A549 (cell line): ENCODE measurements around the gene CGB7.

Experiments
- BHLHE40 ChIP-seq: IDR thresholded peaks from 2 replicates; pipeline ENCODE4 v1.6.1; 2012; ENCODE audit warnings: low read depth, low read length, inconsistent platforms
- CTCF ChIP-seq: fragments of >200 bp; sonication (Bioruptor Twin); formaldehyde crosslinking; IDR thresholded peaks from 3 replicates; pipeline ENCODE4 v1.5.1; 2016
- E2F6 ChIP-seq: IDR thresholded peaks from 2 replicates; pipeline ENCODE4 v1.6.1; 2012; ENCODE audit warnings: low read depth, borderline replicate concordance
- EP300 ChIP-seq, 2 experiments: fragments of >200 bp; sonication (Bioruptor Twin); formaldehyde crosslinking; IDR thresholded peaks; 2 replicates in 1 of 2; 3 replicates in 1 of 2; pipeline ENCODE4 v1.6.1; 2016 to 2017
- JUNB ChIP-seq: fragments of >200 bp; sonication (Bioruptor Twin); formaldehyde crosslinking; IDR thresholded peaks from 2 replicates; pipeline ENCODE4 v1.6.1; 2016
- ZFP36 ChIP-seq: fragments of 450-650 bp; IDR thresholded peaks from 2 replicates; pipeline ENCODE4 v1.6.1; 2014; ENCODE audit warnings: borderline replicate concordance; ENCODE audit not compliant: partially characterized antibody
- ZSCAN20 ChIP-seq: fragments of 250-450 bp; sonication (Bioruptor Pico); IDR thresholded peaks from 2 replicates; pipeline ENCODE4 v1.8.0; 2022; ENCODE audit warnings: mild to moderate bottlenecking, moderate library complexity

- TF ChIP-seq CTCF (no peak), E2F6 (no peak), ZFP36 (no peak), EP300 (IDR thresholded peaks at IDR 0.05) (no peak), ZSCAN20 (CRISPR knock-in tag) (no peak), BHLHE40 (no peak), JUNB (no peak)
These were observed 37.2 kb upstream of the CGB7 start for GRCh38 chr19:49094505-49095482.
